Upper lobe of left lung (tissue), 6 donors: ENCODE results near the gene ATP2A2. TPM values are rescaled to one million over a fixed set of nuclear protein-coding genes. Genes with fewer than 3 reads are reported as not detected.
A peak's percentile ranks its signal among the peaks of the same experiment; 100 is the strongest.

ENCODE experiments used
- ATAC-seq, 2 donors: fragments of 200-7000 bp; cut with Tn5 transposase; one replicate each; pipeline ENCODE4 v1.9.1; 2022; ENCODE audit warnings: mild to moderate bottlenecking in 2 of 2, moderate library complexity in 2 of 2; ENCODE audit not compliant: low FRiP score in 2 of 2
- DNase-seq, 2 donors: peaks; one replicate each; pipeline ENCODE4 v3.0.0-alpha.2; 2019 to 2020
- H3K27ac ChIP-seq, 4 donors: fragments of 200-600 bp; sonication (generic); one replicate each; pipeline ENCODE4 v1.5.1; 2016 to 2019
- H3K27me3 ChIP-seq, 4 donors: fragments of 200-600 bp; sonication (generic); one replicate each; pipeline ENCODE4 v1.5.1; 2017 to 2019
- H3K36me3 ChIP-seq, 4 donors: fragments of 200-600 bp; sonication (generic); one replicate each; pipeline ENCODE4 v1.5.1; 2016 to 2019
- H3K4me1 ChIP-seq, 4 donors: fragments of 200-600 bp; sonication (generic); one replicate each; pipeline ENCODE4 v1.5.1; 2018 to 2019
- H3K4me3 ChIP-seq, 4 donors: fragments of 200-600 bp; sonication (generic); one replicate each; pipeline ENCODE4 v1.5.1; 2017 to 2019; ENCODE audit warnings: mild to moderate bottlenecking in 2 of 4, moderate library complexity in 1 of 4
- H3K9me3 ChIP-seq, 4 donors: fragments of 200-600 bp; sonication (generic); one replicate each; pipeline ENCODE4 v1.5.1; 2018 to 2019
- CTCF ChIP-seq, 6 experiments: fragments of 450-650 bp in 4 of 6; fragments of 200-600 bp in 2 of 6; sonication (generic) in 2 of 6; IDR thresholded peaks; one replicate each; pipeline ENCODE4 v1.5.1; 2016 to 2019; ENCODE audit warnings: antibody characterized with exemption in 6 of 6
- EP300 ChIP-seq, 4 donors: sonication (generic); formaldehyde crosslinking; IDR thresholded peaks; one replicate each; pipeline ENCODE4 v1.5.1; 2017; ENCODE audit warnings: antibody characterized with exemption in 4 of 4, control low read depth in 2 of 4
- POLR2A ChIP-seq, 4 donors: fragments of 450-650 bp; IDR thresholded peaks; one replicate each; pipeline ENCODE4 v1.5.1; 2016 to 2017; ENCODE audit warnings: antibody characterized with exemption in 4 of 4, mild to moderate bottlenecking in 2 of 4
- POLR2AphosphoS5 ChIP-seq, 2 donors: sonication (generic); formaldehyde crosslinking; IDR thresholded peaks; one replicate each; pipeline ENCODE4 v1.5.1; 2017; ENCODE audit warnings: antibody characterized with exemption in 2 of 2
- WGBS, 2 donors: methylation state at CpG; one replicate each; pipeline ENCODE4 v1.1.5; 2017 to 2018; 5-methylcytosine and 5-hydroxymethylcytosine counted together
- total RNA-seq, 6 donors: library from RNA; depleted of rRNA in 4 of 6; stranded (reverse); fragments of >200 nt in 4 of 6; gene quantifications; one replicate each; pipeline versions ENCODE4 v1.1.0 to v1.2.1, GENCODE V29; 2016 to 2021
- donor health status: DM: no; HTN: no; CAD: no; lungs with moderate emphysema.
- donor health status: DM: no; HTN: yes; CAD: no; lungs with severe emphysema.

Gene ATP2A2
- total RNA-seq, 6 donors from 2014 or later = 91.7 to 166 (median 142) TPM

- Histone ChIP-seq H3K27me3 (no peaks in the 10 kb centered on the region), H3K36me3 (peaks cover 0 to 57% (median 40%) of the 10 kb centered on the region in 4 donors), H3K9me3 (no peaks in the 10 kb centered on the region), H3K4me3 (no peak overlapping the region), H3K27ac (peak overlapping the region in 2 of 4 donors; percentile 41 to 63), H3K4me1 (peaks cover 9 to 23% (median 13%) of the 10 kb centered on the region in 4 donors)
- DNase-seq (peak; percentile 45 to 61), ATAC-seq (peak in 1 of 2 donors; percentile 53)
- TF ChIP-seq CTCF (IDR thresholded peaks at IDR 0.05) = no peak
- no peak for TF ChIP-seq POLR2A (IDR thresholded peaks at IDR 0.05)
- no peak for TF ChIP-seq EP300 (IDR thresholded peaks at IDR 0.05)
- no peak for TF ChIP-seq POLR2AphosphoS5 (IDR thresholded peaks at IDR 0.05)
- 67% methylated on average over 13 of the region's 13 CpGs; no CpG with 5 or more reads in 1 of the 2 donors for WGBS, 2 donors
Observed at GRCh38 chr12:110370732-110371231, 89.7 kb downstream of the ATP2A2 start.

- peak; percentile 72 to 88 for DNase-seq
- Histone ChIP-seq H3K27ac (peak overlapping the region in 3 of 4 donors; percentile 41 to 63 (median 51)), H3K36me3 (peaks cover 0 to 65% (median 46%) of the 10 kb centered on the region in 4 donors), H3K4me1 (peaks cover 9 to 20% (median 13%) of the 10 kb centered on the region in 4 donors), H3K4me3 (no peak overlapping the region), H3K9me3 (no peaks in the 10 kb centered on the region), H3K27me3 (no peaks in the 10 kb centered on the region)
- no peak for TF ChIP-seq POLR2A (IDR thresholded peaks at IDR 0.05)
- no peak for TF ChIP-seq CTCF (IDR thresholded peaks at IDR 0.05)
- TF ChIP-seq EP300 (IDR thresholded peaks at IDR 0.05) = peak in 1 of 4 donors; percentile 22
- peak in 1 of 2 donors; percentile 29 for TF ChIP-seq POLR2AphosphoS5 (IDR thresholded peaks at IDR 0.05)
- 51 to 68% methylated on average over 5 to 13 of the region's 13 CpGs for WGBS, 2 donors
- ATAC-seq = peak; percentile 49 to 89
Observed at GRCh38 chr12:110371408-110372055, 90.5 kb downstream of the ATP2A2 start.

GRCh38 chr12:110372056-110372425 lies 91.0 kb downstream of the ATP2A2 start:
- peak overlapping the region in 3 of 4 donors; percentile 41 to 63 (median 51) for H3K27ac ChIP-seq
- no peaks in the 10 kb centered on the region for H3K9me3 ChIP-seq
- ATAC-seq = no peak
- peaks cover 0 to 70% (median 47%) of the 10 kb centered on the region in 4 donors for H3K36me3 ChIP-seq
- WGBS, 2 donors = 74 to 98% methylated on average over 5 to 7 of the region's 7 CpGs
- H3K4me1 ChIP-seq = peaks cover 9 to 20% (median 13%) of the 10 kb centered on the region in 4 donors
- no peak for DNase-seq
- H3K4me3 ChIP-seq = no peak overlapping the region
- H3K27me3 ChIP-seq = no peaks in the 10 kb centered on the region
- TF ChIP-seq CTCF (IDR thresholded peaks at IDR 0.05) = no peak
- no peak for TF ChIP-seq POLR2AphosphoS5 (IDR thresholded peaks at IDR 0.05)
- TF ChIP-seq EP300 (IDR thresholded peaks at IDR 0.05) = no peak
- no peak for TF ChIP-seq POLR2A (IDR thresholded peaks at IDR 0.05)

GRCh38 chr12:110373025-110373424 lies 92.0 kb downstream of the ATP2A2 start:
- Histone ChIP-seq H3K27ac (no peak overlapping the region), H3K9me3 (no peaks in the 10 kb centered on the region), H3K36me3 (peaks cover 2 to 80% (median 57%) of the 10 kb centered on the region in 4 donors), H3K4me1 (peaks cover 9 to 20% (median 13%) of the 10 kb centered on the region in 4 donors), H3K27me3 (no peaks in the 10 kb centered on the region), H3K4me3 (no peak overlapping the region)
- TF ChIP-seq POLR2A (IDR thresholded peaks at IDR 0.05) = no peak
- no peak for TF ChIP-seq EP300 (IDR thresholded peaks at IDR 0.05)
- TF ChIP-seq CTCF (IDR thresholded peaks at IDR 0.05) = no peak
- TF ChIP-seq POLR2AphosphoS5 (IDR thresholded peaks at IDR 0.05) = no peak
- DNase-seq (no peak), ATAC-seq (peak in 1 of 2 donors; percentile 34)
- 79 to 83% methylated on average over 4 of the region's 4 CpGs for WGBS, 2 donors
